Measurements from ENCODE around the gene SLC9A1. TPM values are rescaled to one million over a fixed set of nuclear protein-coding genes. Genes with fewer than 3 reads are reported as not detected.

The SLC9A1 gene
- total RNA-seq, 2 experiments from 2014 or later, result 14.8 to 15.3 TPM

DNA sequence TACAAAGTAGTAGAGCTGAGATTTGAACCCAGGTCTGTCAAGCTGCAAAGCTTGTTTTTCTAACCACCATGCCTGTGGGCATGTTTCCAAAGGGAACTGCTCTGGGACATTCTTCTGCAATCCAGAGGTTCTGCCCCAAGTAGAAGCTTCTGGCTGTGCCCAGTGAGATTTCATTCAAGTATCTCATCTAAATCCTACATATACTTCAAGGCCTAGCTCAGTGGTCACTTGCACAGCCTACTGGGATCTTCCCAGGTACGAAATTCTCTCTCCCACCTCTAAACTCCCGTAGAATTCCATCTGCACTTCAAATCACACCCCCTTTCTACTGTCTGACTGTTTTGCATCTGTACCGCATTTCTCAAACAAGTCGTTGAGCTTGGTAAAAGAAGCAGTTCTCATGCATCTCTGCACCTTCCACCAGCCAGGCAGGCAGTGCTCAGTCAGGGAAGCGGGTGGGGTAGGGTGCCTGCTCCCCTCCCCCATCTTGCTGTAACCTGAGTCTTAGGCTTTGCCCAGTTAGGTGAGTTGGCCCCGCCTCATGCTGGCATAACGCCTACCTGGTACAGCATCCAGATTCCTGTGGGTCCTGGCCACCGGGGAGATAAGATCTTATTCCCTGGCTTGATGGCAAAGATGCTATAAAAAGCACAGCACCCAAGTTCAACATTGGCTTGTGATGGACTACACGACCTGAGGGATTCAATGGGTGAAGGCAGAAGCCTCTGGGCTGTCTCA lies 13.5 kb downstream of the SLC9A1 start:
- H3K9me3 Mint-ChIP-seq, result no peaks in the 10 kb centered on the region
- ATAC-seq (no peak), DNase-seq (no peak)
- CTCF ChIA-PET, result interaction anchor here (1.1 to 9.6 kb wide), 4 partner anchors 12 to 98 kb away, joined by 3 to 85 read pairs (median 10); partner anchors contain the start of gene SLC9A1
- H3K27ac Mint-ChIP-seq, result no peak overlapping the region
- no peak overlapping the region for H3K4me3 Mint-ChIP-seq
- TF ChIP-seq, protein P1, sequence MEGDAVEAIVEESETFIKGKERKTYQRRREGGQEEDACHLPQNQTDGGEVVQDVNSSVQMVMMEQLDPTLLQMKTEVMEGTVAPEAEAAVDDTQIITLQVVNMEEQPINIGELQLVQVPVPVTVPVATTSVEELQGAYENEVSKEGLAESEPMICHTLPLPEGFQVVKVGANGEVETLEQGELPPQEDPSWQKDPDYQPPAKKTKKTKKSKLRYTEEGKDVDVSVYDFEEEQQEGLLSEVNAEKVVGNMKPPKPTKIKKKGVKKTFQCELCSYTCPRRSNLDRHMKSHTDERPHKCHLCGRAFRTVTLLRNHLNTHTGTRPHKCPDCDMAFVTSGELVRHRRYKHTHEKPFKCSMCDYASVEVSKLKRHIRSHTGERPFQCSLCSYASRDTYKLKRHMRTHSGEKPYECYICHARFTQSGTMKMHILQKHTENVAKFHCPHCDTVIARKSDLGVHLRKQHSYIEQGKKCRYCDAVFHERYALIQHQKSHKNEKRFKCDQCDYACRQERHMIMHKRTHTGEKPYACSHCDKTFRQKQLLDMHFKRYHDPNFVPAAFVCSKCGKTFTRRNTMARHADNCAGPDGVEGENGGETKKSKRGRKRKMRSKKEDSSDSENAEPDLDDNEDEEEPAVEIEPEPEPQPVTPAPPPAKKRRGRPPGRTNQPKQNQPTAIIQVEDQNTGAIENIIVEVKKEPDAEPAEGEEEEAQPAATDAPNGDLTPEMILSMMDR (IDR thresholded peaks at IDR 0.05), result no peak
- intact Hi-C loops (cut with micrococcal nuclease), result no loop called here
- POLR2A ChIA-PET, result interaction anchor here (0.5 to 14.2 kb wide), 4 partner anchors 10 to 1440 kb away, joined by 3 to 172 read pairs (median 3); partner anchors contain the start of gene SLC9A1
- H3K36me3 Mint-ChIP-seq (ENCODE audit: low read depth), result peaks cover 12% of the 10 kb centered on the region
- no peaks in the 10 kb centered on the region for H3K27me3 Mint-ChIP-seq
- peaks cover 58% of the 10 kb centered on the region for H3K4me1 Mint-ChIP-seq (ENCODE audit: low read depth)

DNA sequence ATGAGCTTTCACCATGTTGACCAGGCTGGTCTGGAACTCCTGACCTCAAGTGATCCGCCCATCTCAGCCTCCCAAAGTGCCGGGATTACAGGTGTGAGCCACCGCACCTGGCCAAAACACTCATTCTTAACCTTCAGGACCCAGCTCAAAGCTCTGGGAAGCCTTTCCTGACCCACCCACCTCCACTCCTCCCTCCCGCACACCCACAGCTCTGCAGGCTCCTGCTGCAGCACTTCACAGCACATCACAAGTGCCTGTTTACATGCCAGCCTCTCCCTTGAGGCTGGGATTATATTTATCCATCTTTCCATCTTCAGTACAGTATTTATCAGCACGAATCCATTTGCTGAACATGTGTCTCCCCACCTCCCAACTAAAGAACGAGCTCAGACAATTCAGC lies 14.9 kb downstream of the SLC9A1 start:
- Mint-ChIP-seq H3K27ac (no peak overlapping the region), H3K4me3 (no peak overlapping the region), H3K27me3 (no peaks in the 10 kb centered on the region), H3K4me1 (ENCODE audit: low read depth) (peaks cover 67% of the 10 kb centered on the region), H3K9me3 (no peaks in the 10 kb centered on the region), H3K36me3 (ENCODE audit: low read depth) (peaks cover 8% of the 10 kb centered on the region)
- ATAC-seq (no peak), DNase-seq (no peak)
- TF ChIP-seq, protein P1 (IDR thresholded peaks at IDR 0.05), result no peak
- intact Hi-C loops (cut with micrococcal nuclease), result no loop called here
- POLR2A ChIA-PET, result interaction anchor here (0.7 to 14.2 kb wide), 4 partner anchors 11 to 30 kb away, joined by 3 to 172 read pairs (median 4); partner anchors contain the start of gene SLC9A1
- CTCF ChIA-PET, result interaction anchor here (1.0 to 9.6 kb wide), 8 partner anchors 9 to 94 kb away, joined by 3 to 85 read pairs (median 3); partner anchors contain the start of gene SLC9A1

DNA sequence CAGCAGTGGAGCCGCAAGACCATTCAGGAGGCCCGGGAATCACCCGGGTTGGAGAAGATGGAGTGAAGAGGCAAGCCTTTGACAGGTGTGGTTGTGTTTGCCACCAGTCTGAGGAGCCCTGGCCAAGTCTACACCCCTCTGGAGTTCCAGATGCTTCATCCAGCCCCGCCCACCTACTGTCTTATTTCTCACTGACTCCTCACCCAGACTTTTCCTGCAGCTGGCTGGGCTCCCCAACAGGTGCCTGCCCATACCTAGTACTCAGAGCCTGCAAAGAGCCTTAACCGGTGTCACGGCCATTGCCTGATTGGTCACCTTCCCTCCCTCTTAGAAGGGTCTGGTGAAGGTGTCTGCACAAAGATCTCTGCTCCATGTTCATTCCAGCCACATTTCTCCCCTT lies 16.0 kb downstream of the SLC9A1 start:
- Mint-ChIP-seq H3K27me3 (no peaks in the 10 kb centered on the region), H3K4me3 (no peak overlapping the region), H3K27ac (peak overlapping the region; percentile 70), H3K4me1 (ENCODE audit: low read depth) (peaks cover 70% of the 10 kb centered on the region), H3K9me3 (no peaks in the 10 kb centered on the region), H3K36me3 (ENCODE audit: low read depth) (peaks cover 11% of the 10 kb centered on the region)
- DNase-seq (no peak), ATAC-seq (no peak)
- intact Hi-C loops (cut with micrococcal nuclease), result no loop called here
- POLR2A ChIA-PET, result interaction anchor here (1.1 to 14.2 kb wide), 2 partner anchors 12 to 29 kb away, joined by 4 to 172 read pairs; partner anchors contain the start of gene SLC9A1
- CTCF ChIA-PET, result interaction anchor here (1.1 to 9.6 kb wide), 2 partner anchors 14 to 27 kb away, joined by 3 to 85 read pairs; partner anchors contain the start of gene SLC9A1
- TF ChIP-seq, protein P1 (IDR thresholded peaks at IDR 0.05), result no peak

DNA sequence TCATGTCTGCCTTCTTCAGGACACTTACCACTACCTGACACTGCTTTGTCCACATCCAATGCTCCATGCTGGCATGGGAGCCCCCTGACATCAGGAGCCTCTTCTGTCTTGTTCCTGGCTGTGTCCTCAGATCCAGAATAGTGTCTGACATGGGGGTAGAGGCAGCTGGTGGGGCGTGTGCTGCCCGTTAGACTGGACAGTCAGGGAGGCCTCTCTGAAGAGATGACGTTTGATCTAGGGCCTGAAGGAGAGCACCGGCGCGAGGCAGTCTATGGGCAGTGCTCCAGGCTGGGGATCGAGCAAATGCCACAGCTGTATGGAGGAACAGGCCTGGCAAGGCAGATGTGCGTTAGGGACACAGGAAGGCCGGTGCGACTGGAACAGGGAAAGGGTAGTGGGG lies 16.6 kb downstream of the SLC9A1 start:
- no peaks in the 10 kb centered on the region for H3K9me3 Mint-ChIP-seq
- peak overlapping the region; percentile 3 for H3K4me3 Mint-ChIP-seq
- intact Hi-C loops (cut with micrococcal nuclease), result no loop called here
- CTCF ChIA-PET, result interaction anchor here (0.6 to 9.6 kb wide), 5 partner anchors 15 to 146 kb away, joined by 3 to 85 read pairs (median 4); partner anchors contain the start of gene SLC9A1
- DNase-seq, result no peak
- TF ChIP-seq, protein P1 (IDR thresholded peaks at IDR 0.05), result no peak
- ATAC-seq, result no peak
- no peaks in the 10 kb centered on the region for H3K27me3 Mint-ChIP-seq
- peak overlapping the region; percentile 97 for H3K27ac Mint-ChIP-seq
- POLR2A ChIA-PET, result interaction anchor here (2.7 to 14.2 kb wide), 2 partner anchors 13 to 26 kb away, joined by 17 to 172 read pairs; partner anchors contain the start of gene SLC9A1
- H3K36me3 Mint-ChIP-seq (ENCODE audit: low read depth), result peaks cover 11% of the 10 kb centered on the region
- peaks cover 67% of the 10 kb centered on the region for H3K4me1 Mint-ChIP-seq (ENCODE audit: low read depth)
